Choroid plexus epithelial cell (primary cell): ENCODE measurements around the gene SPEF2.

Experiments used
- DNase-seq: peaks from one replicate; pipeline ENCODE4 v3.0.0-alpha.2; 2010; ENCODE audit warnings: low read depth
- H3K4me3 ChIP-seq: 2 replicates; pipeline ENCODE4 v1.5.1; 2011; ENCODE audit warnings: low read depth, mild to moderate bottlenecking, control low read depth, low read length, moderate library complexity
- CTCF ChIP-seq: conservative IDR thresholded peaks from 2 replicates; pipeline ENCODE4 v1.5.1; 2011; ENCODE audit warnings: low read depth, mild to moderate bottlenecking, control low read depth, inconsistent platforms, low read length, moderate library complexity

SPEF2 gene

GRCh38 chr5:35861718-35862117, 244.1 kb downstream of the SPEF2 start:
- H3K4me3 ChIP-seq, result no peak overlapping the region
- no peak for TF ChIP-seq CTCF
- no peak for DNase-seq

- no peak for DNase-seq
- no peak for TF ChIP-seq CTCF
- H3K4me3 ChIP-seq, result no peak overlapping the region
Observed at GRCh38 chr5:35862126-35862525, 244.5 kb downstream of the SPEF2 start.

GRCh38 chr5:35863159-35863558, 245.5 kb downstream of the SPEF2 start:
- no peak for DNase-seq
- no peak overlapping the region for H3K4me3 ChIP-seq
- TF ChIP-seq CTCF, result no peak
